RWPE1 (cell line): ENCODE measurements around the gene DEFB115.
"Not testable (repeated sequence)": the region's sequence is repeated elsewhere in the genome, so short reads cannot be mapped to it uniquely, and the experiment has no call there.

Experiments used
- CTCF ChIA-PET: fragments of 350-600 bp; sonication (Branson Sonifier 250); formaldehyde crosslinking; extraction: SDS; loops from one replicate; lab custom pipeline; 2021; lab: Yijun Ruan, JAX
- POLR2A ChIA-PET: fragments of 400-600 bp; formaldehyde crosslinking; extraction: SDS; loops from one replicate; lab custom pipeline; 2020; ENCODE audit warnings: antibody characterized with exemption; ENCODE audit not compliant: low non-redundant PET; lab: Yijun Ruan, JAX
- DNase-seq: peaks from one replicate; pipeline ENCODE4 v3.0.0; 2012; ENCODE audit warnings: low spot score
- H3K27ac ChIP-seq: fragments of 450-650 bp; 2 replicates; pipeline ENCODE4 v1.5.1; 2017
- CTCF ChIP-seq: fragments of 450-650 bp; conservative IDR thresholded peaks from 2 replicates; pipeline ENCODE4 v1.5.1; 2017; ENCODE audit warnings: low read depth, mild to moderate bottlenecking

DEFB115 gene

DNA sequence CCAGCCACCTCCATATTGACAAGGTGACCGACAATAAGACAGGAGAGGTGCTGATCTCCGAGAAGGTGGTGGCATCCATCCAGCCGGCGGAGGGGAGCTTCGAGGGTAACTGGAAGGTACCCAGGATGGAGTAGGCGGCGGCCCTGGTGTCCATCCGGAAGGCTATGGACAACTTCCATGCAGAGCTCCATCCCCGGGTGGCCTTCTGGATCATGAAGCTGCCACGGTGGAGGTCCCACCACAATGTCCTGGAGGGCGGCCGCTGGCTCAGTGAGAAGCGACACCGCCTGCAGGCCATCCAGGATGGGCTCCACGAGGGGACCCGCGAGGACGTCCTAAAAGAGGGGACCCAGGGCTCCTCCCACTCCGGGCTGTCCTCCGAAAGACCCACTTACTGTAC, 17.0 kb downstream of the DEFB115 start:
- ChIA-PET CTCF (interaction anchor here (1.1 kb wide), 1 partner anchor 24 kb away, joined by 3 read pairs; no protein-coding TSS in a partner anchor), POLR2A (no interaction called here)
- DNase-seq, result no peak
- no peak for TF ChIP-seq CTCF
- H3K27ac ChIP-seq, result no peak overlapping the region

DNA sequence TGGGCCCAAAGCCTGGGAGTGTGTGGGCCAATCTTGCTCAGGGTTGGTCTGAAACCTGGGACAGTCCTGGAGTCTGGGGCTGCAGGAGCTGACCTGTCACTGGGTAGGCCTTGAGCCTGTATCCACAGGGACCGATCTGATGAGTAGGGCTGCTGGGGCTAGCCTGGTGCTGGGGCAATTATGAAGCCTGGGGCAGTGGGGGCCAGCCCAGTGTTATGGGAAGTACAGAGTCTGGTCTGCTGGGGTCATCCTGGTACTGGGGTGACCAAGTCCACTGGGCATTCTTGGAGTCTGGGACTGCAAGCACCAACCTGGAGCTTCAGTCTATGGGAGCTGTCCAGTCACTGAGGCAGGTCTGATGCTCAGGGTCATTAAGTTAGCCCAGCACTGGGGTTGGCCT, 20.7 kb downstream of the DEFB115 start:
- no peak overlapping the region for H3K27ac ChIP-seq
- ChIA-PET POLR2A (no interaction called here), CTCF (no interaction called here)
- TF ChIP-seq CTCF, result no peak
- DNase-seq, result no peak

DNA sequence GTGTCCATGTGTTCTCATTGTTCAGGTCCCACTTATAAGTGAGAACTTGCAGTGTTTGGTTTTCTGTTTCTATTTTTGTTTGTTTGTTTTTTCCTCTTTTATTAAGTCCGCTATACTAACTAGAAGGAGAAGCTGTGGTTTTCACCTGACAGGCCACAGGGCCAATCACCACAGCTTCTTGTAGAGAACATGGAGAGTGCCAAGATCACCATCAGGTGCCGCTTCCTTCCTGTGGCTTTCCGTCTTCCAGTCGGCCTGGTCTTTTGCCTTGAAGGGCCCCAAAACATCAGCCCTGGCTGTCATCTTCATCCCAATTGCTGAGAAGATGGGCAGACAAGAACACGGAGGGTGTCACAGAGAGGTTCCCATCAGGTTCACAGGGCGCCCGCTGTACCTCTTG, 27.5 kb downstream of the DEFB115 start:
- CTCF ChIA-PET, POLR2A ChIA-PET: not testable (repeated sequence)

DNA sequence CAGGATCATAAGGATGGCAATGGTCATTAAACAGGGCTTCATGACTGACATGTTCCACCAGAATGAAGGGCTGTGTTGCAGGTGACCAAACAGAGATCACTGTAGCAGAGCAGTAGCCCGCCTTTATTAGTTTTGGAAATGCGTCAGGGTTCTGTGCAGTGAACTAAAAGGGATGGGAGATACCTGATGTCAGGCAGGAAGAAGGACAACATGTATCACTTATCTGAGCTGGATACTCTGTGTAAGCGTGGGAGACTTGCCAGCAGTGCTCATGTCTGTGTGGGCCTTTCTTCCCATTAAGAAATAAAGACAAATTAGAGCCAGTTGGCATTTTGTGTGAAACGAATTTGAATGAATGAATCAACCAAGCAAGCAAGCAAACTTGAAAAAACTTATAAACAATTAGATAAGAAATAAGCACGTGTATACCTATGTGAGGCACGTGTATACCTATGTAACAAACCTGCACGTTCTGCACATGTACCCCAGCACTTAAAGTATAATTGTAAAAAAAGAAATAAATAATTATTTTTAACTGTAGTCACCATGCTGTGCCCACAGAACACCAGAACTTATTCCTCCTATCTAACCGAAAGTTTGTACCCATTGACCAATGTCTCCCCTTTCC, 51.2 kb downstream of the DEFB115 start, which contains the start of gene DEFB116:
Gene DEFB116, minus strand, starts transcription at position 51 of the 628 bp plus-strand sequence. Its CDS starts 0 bp downstream, at position 51.
- POLR2A ChIA-PET, result no interaction called here
- no peak for TF ChIP-seq CTCF
- DNase-seq, result no peak
- H3K27ac ChIP-seq, result no peak within 1 kb of the TSS
- CTCF ChIA-PET, result no interaction called here

More for the DNA sequence above, 27.5 kb downstream of the DEFB115 start:
- not testable (repeated sequence) for DNase-seq, H3K27ac ChIP-seq
